H9 (cell line): ENCODE results near the gene GCN1. TPM values are rescaled to one million over a fixed set of nuclear protein-coding genes. Genes with fewer than 3 reads are reported as not detected.
A peak's percentile ranks its signal among the peaks of the same experiment; 100 is the strongest.

Experiments
- DNase-seq: peaks from one replicate; pipeline ENCODE4 v3.0.0-alpha.2; 2017
- H2AFZ ChIP-seq: one replicate; pipeline ENCODE4 v1.6.1; 2013; ENCODE audit warnings: mild to moderate bottlenecking, low read length, control low read depth, moderate library complexity
- H2AK5ac ChIP-seq: 2 replicates; pipeline ENCODE4 v1.6.1; 2013; ENCODE audit warnings: low read length, control low read depth, mixed read lengths; ENCODE audit not compliant: insufficient read length
- H2BK120ac ChIP-seq: one replicate; pipeline ENCODE4 v1.6.1; 2013; ENCODE audit warnings: low read depth, mild to moderate bottlenecking, low read length, control low read depth, inconsistent platforms; ENCODE audit not compliant: poor library complexity, severe bottlenecking
- H2BK12ac ChIP-seq: 2 replicates; pipeline ENCODE4 v1.6.1; 2013; ENCODE audit warnings: low read length, control low read depth, mixed read lengths, low read depth; ENCODE audit not compliant: insufficient read length
- H2BK15ac ChIP-seq: 2 replicates; pipeline ENCODE4 v1.6.1; 2013; ENCODE audit warnings: low read depth, low read length, control low read depth
- H2BK20ac ChIP-seq: one replicate; pipeline ENCODE4 v1.6.1; 2013; ENCODE audit warnings: low read depth, mild to moderate bottlenecking, low read length, control low read depth, inconsistent platforms; ENCODE audit not compliant: poor library complexity, severe bottlenecking
- H2BK5ac ChIP-seq: 2 replicates; pipeline ENCODE4 v1.6.1; 2013; ENCODE audit warnings: low read length, control low read depth, mixed read lengths; ENCODE audit not compliant: insufficient read length
- H3K14ac ChIP-seq: 2 replicates; pipeline ENCODE4 v1.6.1; 2013; ENCODE audit warnings: low read length, control low read depth; ENCODE audit not compliant: insufficient read depth
- H3K18ac ChIP-seq: 2 replicates; pipeline ENCODE4 v1.6.1; 2013; ENCODE audit warnings: low read depth, mild to moderate bottlenecking, mixed read lengths, low read length, control low read depth; ENCODE audit not compliant: insufficient read length
- H3K23ac ChIP-seq: 2 replicates; pipeline ENCODE4 v1.6.1; 2013; ENCODE audit warnings: low read length, control low read depth, mixed read lengths, low read depth; ENCODE audit not compliant: insufficient read length
- H3K23me2 ChIP-seq: 2 replicates; pipeline ENCODE4 v1.6.1; 2013; ENCODE audit warnings: low read depth, mild to moderate bottlenecking, mixed read lengths, low read length, control low read depth; ENCODE audit not compliant: insufficient read length, poor library complexity, severe bottlenecking
- H3K27ac ChIP-seq: 2 replicates; pipeline ENCODE4 v1.5.1; 2013; ENCODE audit warnings: low read length, control low read depth, mixed read lengths, low read depth; ENCODE audit not compliant: insufficient read length
- H3K27me3 ChIP-seq: 2 replicates; pipeline ENCODE4 v1.6.1; 2013; ENCODE audit warnings: low read length, control low read depth, inconsistent platforms; ENCODE audit not compliant: insufficient read depth
- H3K4ac ChIP-seq: 2 replicates; pipeline ENCODE4 v1.6.1; 2013; ENCODE audit warnings: low read depth, mild to moderate bottlenecking, control low read depth, inconsistent platforms, low read length, moderate library complexity
- H3K4me1 ChIP-seq: 2 replicates; pipeline ENCODE4 v1.6.1; 2013; ENCODE audit warnings: low read length, control low read depth, inconsistent platforms; ENCODE audit not compliant: insufficient read depth
- H3K4me2 ChIP-seq: 2 replicates; pipeline ENCODE4 v1.6.1; 2013; ENCODE audit warnings: low read length, control low read depth, mixed read lengths; ENCODE audit not compliant: insufficient read length, insufficient read depth
- H3K56ac ChIP-seq: 2 replicates; pipeline ENCODE4 v1.6.1; 2013; ENCODE audit warnings: low read depth, mild to moderate bottlenecking, mixed read lengths, low read length, control low read depth; ENCODE audit not compliant: insufficient read length
- H3K79me1 ChIP-seq: 2 replicates; pipeline ENCODE4 v1.6.1; 2013; ENCODE audit warnings: low read depth, mild to moderate bottlenecking, moderate library complexity, low read length, control low read depth, inconsistent platforms; ENCODE audit not compliant: insufficient read depth, poor library complexity, severe bottlenecking
- H3K79me2 ChIP-seq: 2 replicates; pipeline ENCODE4 v1.6.1; 2013; ENCODE audit warnings: low read length, control low read depth, inconsistent platforms; ENCODE audit not compliant: insufficient read depth
- H3K9ac ChIP-seq: 2 replicates; pipeline ENCODE4 v1.6.1; 2013; ENCODE audit warnings: low read length, control low read depth, mixed read lengths; ENCODE audit not compliant: insufficient read length; ENCODE audit errors: extremely low read depth
- H3K9me3 ChIP-seq: one replicate; pipeline ENCODE4 v1.6.1; 2013; ENCODE audit warnings: low read depth, low read length, inconsistent platforms; ENCODE audit not compliant: control insufficient read depth
- H3T11ph ChIP-seq: one replicate; pipeline ENCODE4 v1.6.1; 2013; ENCODE audit warnings: mild to moderate bottlenecking, low read length, control low read depth, inconsistent platforms
- H4K20me1 ChIP-seq: one replicate; pipeline ENCODE4 v1.6.1; 2013; ENCODE audit not compliant: control insufficient read depth, insufficient read length, insufficient read depth
- H4K5ac ChIP-seq: 2 replicates; pipeline ENCODE4 v1.6.1; 2013; ENCODE audit warnings: low read depth, mild to moderate bottlenecking, mixed read lengths, low read length, control low read depth; ENCODE audit not compliant: insufficient read length
- H4K8ac ChIP-seq: replicated peaks from 2 replicates; pipeline ENCODE4 v1.6.1; 2013; ENCODE audit warnings: low read length, control low read depth, mixed read lengths, low read depth; ENCODE audit not compliant: insufficient read length
- H4K91ac ChIP-seq: 2 replicates; pipeline ENCODE4 v1.6.1; 2013; ENCODE audit warnings: low read depth, mild to moderate bottlenecking, moderate library complexity, mixed read lengths, low read length, control low read depth; ENCODE audit not compliant: insufficient read length
- H3K27ac Mint-ChIP-seq, 3 experiments: 2 replicates in 2 of 3; 3 replicates in 1 of 3; pipeline ENCODE4 v1.8.0; 2020 to 2021; ENCODE audit warnings: mixed read lengths in 3 of 3, mild to moderate bottlenecking in 1 of 3, moderate library complexity in 1 of 3
- H3K27me3 Mint-ChIP-seq: 2 replicates; pipeline ENCODE4 v1.8.0; 2021; ENCODE audit warnings: low read depth, mild to moderate bottlenecking, moderate library complexity, mixed read lengths
- H3K36me3 Mint-ChIP-seq, 3 experiments: 2 replicates in 2 of 3; 3 replicates in 1 of 3; pipeline ENCODE4 v1.8.0; 2020 to 2021; ENCODE audit warnings: low read depth in 3 of 3, mixed read lengths in 3 of 3; ENCODE audit not compliant: insufficient read depth in 1 of 3
- H3K4me1 Mint-ChIP-seq, 2 experiments: 2 replicates each; pipeline ENCODE4 v1.8.0; 2020; ENCODE audit warnings: mixed read lengths in 2 of 2
- H3K4me3 Mint-ChIP-seq, 2 experiments: 2 replicates in 1 of 2; 3 replicates in 1 of 2; pipeline ENCODE4 v1.8.0; 2020 to 2021; ENCODE audit warnings: mild to moderate bottlenecking in 2 of 2, mixed read lengths in 2 of 2, moderate library complexity in 1 of 2
- H3K9me3 Mint-ChIP-seq, 2 experiments: 2 replicates in 1 of 2; 3 replicates in 1 of 2; pipeline ENCODE4 v1.8.0; 2020; ENCODE audit warnings: mild to moderate bottlenecking in 2 of 2, mixed read lengths in 2 of 2, moderate library complexity in 1 of 2
- CTCF ChIP-seq: fragments of 200-600 bp; sonication (generic); conservative IDR thresholded peaks from 3 replicates; pipeline ENCODE4 v1.8.0; 2021; ENCODE audit warnings: antibody characterized with exemption, mild to moderate bottlenecking
- WGBS: extraction: QIAGEN DNeasy Blood & Tissue Kit; methylation state at CpG from one replicate; pipeline ENCODE4 v1.1.7; 2013; ENCODE audit warnings: missing lambda C conversion rate, low lambda C conversion rate, mixed read lengths; ENCODE audit not compliant: insufficient read length; ENCODE audit errors: extremely low coverage; 5-methylcytosine and 5-hydroxymethylcytosine counted together
- total RNA-seq: library from RNA; stranded (reverse); gene quantifications from 2 replicates; pipeline ENCODE4 v1.2.1, GENCODE V29; 2021

Gene GCN1
- total RNA-seq, 1 experiment from 2014 or later: 137 TPM

GRCh38 chr12:120130011-120130410 is 64.5 kb downstream of the GCN1 start:
- no peak overlapping the region for H2AK5ac ChIP-seq
- no peaks in the 10 kb centered on the region for H3K23me2 ChIP-seq
- H2BK12ac ChIP-seq: no peak overlapping the region
- no peak overlapping the region for H3K23ac ChIP-seq
- H2BK20ac ChIP-seq: no peak overlapping the region
- H3K4me1 ChIP-seq: peaks cover 3% of the 10 kb centered on the region; the same call in 1 of the 2 replicates
- Mint-ChIP-seq H3K4me1 (peaks cover 8 to 14% of the 10 kb centered on the region in 2 experiments), H3K36me3 (peaks cover 50 to 96% (median 81%) of the 10 kb centered on the region in 3 experiments; a peak in 6 of 7 replicates), H3K27ac (peak overlapping the region in 1 of 3 experiments; percentile 68; a peak in 1 of 7 replicates), H3K27me3 (no peaks in the 10 kb centered on the region), H3K9me3 (no peaks in the 10 kb centered on the region), H3K4me3 (no peak overlapping the region)
- H4K8ac ChIP-seq: no peak overlapping the region
- no peak overlapping the region for H3T11ph ChIP-seq
- H4K91ac ChIP-seq: no peak overlapping the region
- no peak overlapping the region for H3K56ac ChIP-seq
- H4K5ac ChIP-seq: no peak overlapping the region
- H3K18ac ChIP-seq: no peak overlapping the region
- no CpG with 5 or more reads among the region's 6 CpGs for WGBS
- no peak overlapping the region for H2AFZ ChIP-seq
- no peak overlapping the region for H2BK15ac ChIP-seq
- no peak overlapping the region for H3K4ac ChIP-seq
- TF ChIP-seq CTCF: no peak
- no peak overlapping the region for H3K27ac ChIP-seq
- DNase-seq: no peak
- H2BK120ac ChIP-seq: no peak overlapping the region
- H4K20me1 ChIP-seq: no peaks in the 10 kb centered on the region
- no peak overlapping the region for H3K4me2 ChIP-seq
- H2BK5ac ChIP-seq: no peak overlapping the region
- no peaks in the 10 kb centered on the region for H3K9me3 ChIP-seq
- no peaks in the 10 kb centered on the region for H3K79me1 ChIP-seq
- H3K27me3 ChIP-seq: no peaks in the 10 kb centered on the region
- no peak overlapping the region for H3K9ac ChIP-seq
- no peak overlapping the region for H3K14ac ChIP-seq
- H3K79me2 ChIP-seq: no peaks in the 10 kb centered on the region
